ENCODE results near the gene PSMD2. TPM values are rescaled to one million over a fixed set of nuclear protein-coding genes. Genes with fewer than 3 reads are reported as not detected.

The PSMD2 gene
- total RNA-seq, 1 experiment from 2014 or later: 581 TPM

- no peak for DNase-seq (ENCODE audit: low read depth)
- in situ Hi-C loops (cut with HindIII; ENCODE audit: low pct_unique_long_range_greater_than_20kb, low sequenced_read_pairs): no loop called here
Measured at GRCh38 chr3:184348057-184348382, 49.0 kb downstream of the PSMD2 start.

GRCh38 chr3:184349563-184350470, 50.8 kb downstream of the PSMD2 start:
- DNase-seq (ENCODE audit: low read depth): no peak

GRCh38 chr3:184350618-184351017, 51.6 kb downstream of the PSMD2 start:
- in situ Hi-C loops (cut with HindIII; ENCODE audit: low pct_unique_long_range_greater_than_20kb, low sequenced_read_pairs): loop anchor here (25.0 kb wide), 1 partner anchor 187 kb away; no protein-coding TSS in a partner anchor
- no peak for DNase-seq (ENCODE audit: low read depth)

More at GRCh38 chr3:184349563-184350470, 50.8 kb downstream of the PSMD2 start:
- in situ Hi-C loops (cut with HindIII; ENCODE audit: low pct_unique_long_range_greater_than_20kb, low sequenced_read_pairs): loop anchor here (25.0 kb wide), 1 partner anchor 187 kb away; no protein-coding TSS in a partner anchor

- in situ Hi-C loops (cut with HindIII; ENCODE audit: low pct_unique_long_range_greater_than_20kb, low sequenced_read_pairs): loop anchor here (25.0 kb wide), 1 partner anchor 186 kb away; no protein-coding TSS in a partner anchor
Measured at GRCh38 chr3:184351511-184352148, 52.6 kb downstream of the PSMD2 start.

GRCh38 chr3:184352149-184352785, 53.2 kb downstream of the PSMD2 start:
- DNase-seq (ENCODE audit: low read depth): no peak
- in situ Hi-C loops (cut with HindIII; ENCODE audit: low pct_unique_long_range_greater_than_20kb, low sequenced_read_pairs): loop anchor here (25.0 kb wide), 1 partner anchor 185 kb away; no protein-coding TSS in a partner anchor

More at GRCh38 chr3:184351511-184352148, 52.6 kb downstream of the PSMD2 start:
- DNase-seq (ENCODE audit: low read depth): no peak

GRCh38 chr3:184352897-184353545, 54.0 kb downstream of the PSMD2 start:
- DNase-seq (ENCODE audit: low read depth): no peak
- in situ Hi-C loops (cut with HindIII; ENCODE audit: low pct_unique_long_range_greater_than_20kb, low sequenced_read_pairs): loop anchor here (25.0 kb wide), 1 partner anchor 184 kb away; no protein-coding TSS in a partner anchor

- in situ Hi-C loops (cut with HindIII; ENCODE audit: low pct_unique_long_range_greater_than_20kb, low sequenced_read_pairs): loop anchor here (25.0 kb wide), 1 partner anchor 184 kb away; no protein-coding TSS in a partner anchor
Measured at GRCh38 chr3:184353546-184353941, 54.5 kb downstream of the PSMD2 start.

GRCh38 chr3:184354121-184354728, 55.2 kb downstream of the PSMD2 start:
- in situ Hi-C loops (cut with HindIII; ENCODE audit: low pct_unique_long_range_greater_than_20kb, low sequenced_read_pairs): loop anchor here (25.0 kb wide), 1 partner anchor 183 kb away; no protein-coding TSS in a partner anchor
- no peak for DNase-seq (ENCODE audit: low read depth)

More at GRCh38 chr3:184353546-184353941, 54.5 kb downstream of the PSMD2 start:
- no peak for DNase-seq (ENCODE audit: low read depth)

- in situ Hi-C loops (cut with HindIII; ENCODE audit: low pct_unique_long_range_greater_than_20kb, low sequenced_read_pairs): loop anchor here (25.0 kb wide), 1 partner anchor 183 kb away; no protein-coding TSS in a partner anchor
- no peak for DNase-seq (ENCODE audit: low read depth)
Measured at GRCh38 chr3:184354754-184355153, 55.7 kb downstream of the PSMD2 start.

- in situ Hi-C loops (cut with HindIII; ENCODE audit: low pct_unique_long_range_greater_than_20kb, low sequenced_read_pairs): loop anchor here (25.0 kb wide), 1 partner anchor 182 kb away; no protein-coding TSS in a partner anchor
- no peak for DNase-seq (ENCODE audit: low read depth)
Measured at GRCh38 chr3:184355261-184356040, 56.4 kb downstream of the PSMD2 start.

- no peak for DNase-seq (ENCODE audit: low read depth)
- in situ Hi-C loops (cut with HindIII; ENCODE audit: low pct_unique_long_range_greater_than_20kb, low sequenced_read_pairs): loop anchor here (25.0 kb wide), 1 partner anchor 180 kb away; no protein-coding TSS in a partner anchor
Measured at GRCh38 chr3:184357248-184358123, 58.4 kb downstream of the PSMD2 start.

- in situ Hi-C loops (cut with HindIII; ENCODE audit: low pct_unique_long_range_greater_than_20kb, low sequenced_read_pairs): loop anchor here (25.0 kb wide), 1 partner anchor 179 kb away; no protein-coding TSS in a partner anchor
- DNase-seq (ENCODE audit: low read depth): no peak
Measured at GRCh38 chr3:184358124-184358767, 59.2 kb downstream of the PSMD2 start.
